B cell (primary cell): ENCODE results near the gene DRD1. TPM values are rescaled to one million over a fixed set of nuclear protein-coding genes. Genes with fewer than 3 reads are reported as not detected.
"Not testable (repeated sequence)": the region's sequence is repeated elsewhere in the genome, so short reads cannot be mapped to it uniquely, and the experiment has no call there.

Experiments used
- ATAC-seq: fragments of 200-7000 bp; cut with Tn5 transposase; one replicate; pipeline ENCODE4 v1.10.0; 2021; ENCODE audit warnings: low read depth, mild to moderate bottlenecking, moderate number of reproducible peaks, moderate library complexity
- CTCF ChIA-PET: fragments of 350-600 bp; sonication (Branson Sonifier 250); formaldehyde crosslinking; loops from one replicate; lab custom pipeline; 2021; ENCODE audit warnings: antibody characterized with exemption, inconsistent platforms; lab: Charles Lee
- POLR2A ChIA-PET: fragments of 350-600 bp; sonication (Branson Sonifier 250); formaldehyde crosslinking; loops from one replicate; lab custom pipeline; 2021; ENCODE audit warnings: antibody characterized with exemption; lab: Charles Lee
- DNase-seq: peaks from one replicate; pipeline ENCODE4 v3.0.0; 2013
- H2AFZ ChIP-seq: 2 replicates; pipeline ENCODE4 v1.6.1; 2012; ENCODE audit warnings: mild to moderate bottlenecking, low read depth, low read length; ENCODE audit not compliant: insufficient read depth, poor library complexity, severe bottlenecking
- H3K27ac ChIP-seq, 2 donors: 1 replicate in 1 of 2; 2 replicates in 1 of 2; pipeline ENCODE4 v1.5.1; 2012 to 2013; ENCODE audit warnings: low read length in 2 of 2, mild to moderate bottlenecking in 2 of 2, moderate library complexity in 1 of 2
- H3K27me3 ChIP-seq, 4 experiments: fragments of 200-600 bp in 1 of 4; sonication (generic) in 1 of 4; replicated peaks in 1 of 4; 1 replicate in 2 of 4; 2 replicates in 2 of 4; pipeline versions ENCODE4 v1.6.1 to v1.7.0; 2013 to 2016; ENCODE audit warnings: low read length in 3 of 4, mild to moderate bottlenecking in 2 of 4, mixed read lengths in 1 of 4, moderate library complexity in 1 of 4; ENCODE audit not compliant: insufficient read depth in 4 of 4, control insufficient read depth in 3 of 4; ENCODE audit errors: control extremely low read depth in 1 of 4
- H3K36me3 ChIP-seq, 2 experiments: replicated peaks in 1 of 2; 1 replicate in 1 of 2; 2 replicates in 1 of 2; pipeline versions ENCODE4 v1.6.1 to v1.7.1; 2013; ENCODE audit warnings: low read length in 1 of 2; ENCODE audit not compliant: insufficient read depth in 2 of 2, control insufficient read depth in 1 of 2; ENCODE audit errors: control extremely low read depth in 1 of 2, extremely low read depth in 1 of 2
- H3K4me1 ChIP-seq, 2 donors: fragments of 200-600 bp in 1 of 2; sonication (generic) in 1 of 2; 1 replicate in 1 of 2; 2 replicates in 1 of 2; pipeline versions ENCODE4 v1.5.1 to v1.6.1; 2013 to 2017; ENCODE audit warnings: low read length in 2 of 2; ENCODE audit not compliant: control insufficient read depth in 2 of 2, insufficient read depth in 2 of 2
- H3K4me2 ChIP-seq: replicated peaks from 2 replicates; pipeline ENCODE3; 2012; ENCODE audit warnings: mild to moderate bottlenecking, low read depth, low read length; ENCODE audit not compliant: poor library complexity, severe bottlenecking
- H3K4me3 ChIP-seq, 5 experiments: fragments of 200-600 bp in 1 of 5; sonication (generic) in 1 of 5; 1 replicate in 3 of 5; 2 replicates in 2 of 5; pipeline versions ENCODE4 v1.5.1 to v1.7.0; 2011 to 2016; ENCODE audit warnings: low read length in 4 of 5, mild to moderate bottlenecking in 4 of 5, low read depth in 2 of 5, control low read depth in 1 of 5, moderate library complexity in 1 of 5; ENCODE audit not compliant: insufficient read depth in 1 of 5; ENCODE audit errors: control extremely low read depth in 1 of 5, extremely low read depth in 1 of 5
- H3K79me2 ChIP-seq: fragments of 200-600 bp; sonication (generic); one replicate; pipeline ENCODE4 v1.6.0; 2016; ENCODE audit warnings: low read length; ENCODE audit not compliant: control insufficient read depth, insufficient read depth
- H3K9ac ChIP-seq: fragments of 200-600 bp; sonication (generic); 2 replicates; pipeline ENCODE4 v1.6.1; 2017; ENCODE audit warnings: mild to moderate bottlenecking, low read length, moderate library complexity
- H3K9me3 ChIP-seq, 3 donors: one replicate each; pipeline versions ENCODE4 v1.6.1 to v1.7.1; 2013; ENCODE audit warnings: low read length in 2 of 3; ENCODE audit not compliant: control insufficient read depth in 2 of 3, insufficient read depth in 1 of 3; ENCODE audit errors: control extremely low read depth in 1 of 3
- H4K20me1 ChIP-seq: 2 replicates; pipeline ENCODE4 v1.6.0; 2012; ENCODE audit warnings: mild to moderate bottlenecking, low read length; ENCODE audit not compliant: insufficient read depth, control insufficient read depth, poor library complexity, severe bottlenecking
- H3K27ac Mint-ChIP-seq: one replicate; pipeline ENCODE4 v1.8.0; 2021; ENCODE audit warnings: mixed read lengths
- H3K27me3 Mint-ChIP-seq: one replicate; pipeline ENCODE4 v1.8.0; 2021; ENCODE audit warnings: mixed read lengths
- H3K4me1 Mint-ChIP-seq: one replicate; pipeline ENCODE4 v1.8.0; 2021; ENCODE audit warnings: mixed read lengths
- H3K4me3 Mint-ChIP-seq: one replicate; pipeline ENCODE4 v1.8.0; 2021; ENCODE audit warnings: mixed read lengths
- H3K9me3 Mint-ChIP-seq: one replicate; pipeline ENCODE4 v1.8.0; 2022; ENCODE audit warnings: mixed read lengths; ENCODE audit not compliant: insufficient read depth
- EZH2 ChIP-seq: IDR thresholded peaks from 2 replicates; pipeline ENCODE4 v1.6.1; 2012; ENCODE audit warnings: borderline replicate concordance, low read depth, mild to moderate bottlenecking, moderate library complexity, low read length; ENCODE audit not compliant: insufficient read depth, poor library complexity, severe bottlenecking
- WGBS: methylation state at CpG from one replicate; pipeline ENCODE4 v1.1.5; 2013; ENCODE audit warnings: missing lambda C conversion rate; ENCODE audit not compliant: insufficient coverage; 5-methylcytosine and 5-hydroxymethylcytosine counted together
- intact Hi-C: fragments of 100-400 bp; cut with micrococcal nuclease; formaldehyde crosslinking; loops from one replicate; pipeline ENCODE4 v1.10.0; 2022
- polyA plus RNA-seq: library from polyadenylated mRNA; depleted of rRNA; stranded (reverse); fragments of >200 nt; gene quantifications from 2 replicates; pipeline ENCODE4 v1.2.3, GENCODE V29; 2012
- total RNA-seq, 2 donors: library from RNA; stranded (reverse); fragments of 120-200 nt in 1 of 2; gene quantifications; 1 replicate in 1 of 2; 2 replicates in 1 of 2; pipeline versions ENCODE4 v1.2.3 to v1.2.4, GENCODE V29; 2013 to 2022

The DRD1 gene
- total and polyA plus RNA-seq, 2 donors (not counting 1 experiment from before 2014, with no cell fraction given), result not detected

- intact Hi-C loops, result no loop called here
- WGBS, result 81% methylated on average over 9 of the region's 11 CpGs
- Histone ChIP-seq H2AFZ (no peak overlapping the region), H3K4me1 (no peaks in the 10 kb centered on the region), H4K20me1 (no peaks in the 10 kb centered on the region), H3K9ac (no peak overlapping the region), H3K27ac (no peak overlapping the region), H3K36me3 (no peaks in the 10 kb centered on the region), H3K9me3 (no peaks in the 10 kb centered on the region), H3K79me2 (no peaks in the 10 kb centered on the region), H3K4me3 (no peak overlapping the region), H3K27me3 (peaks cover 0 to 8% (median 6%) of the 10 kb centered on the region in 4 experiments), H3K4me2 (no peak overlapping the region)
- CTCF ChIA-PET, result no interaction called here
- POLR2A ChIA-PET, result no interaction called here
- H3K4me1 Mint-ChIP-seq, result no peaks in the 10 kb centered on the region
- no peak for TF ChIP-seq EZH2
- no peak overlapping the region for H3K27ac Mint-ChIP-seq
- ATAC-seq (no peak), DNase-seq (no peak)
- H3K27me3 Mint-ChIP-seq, result peaks cover 55% of the 10 kb centered on the region
- H3K9me3 Mint-ChIP-seq, result no peaks in the 10 kb centered on the region
- H3K4me3 Mint-ChIP-seq, result no peak overlapping the region
Measured at GRCh38 chr5:175456105-175456742, 12.2 kb upstream of the DRD1 start.

- intact Hi-C loops, H3K9me3 ChIP-seq, H3K27ac Mint-ChIP-seq, H3K27ac ChIP-seq, H3K9me3 Mint-ChIP-seq, ATAC-seq, H3K4me1 Mint-ChIP-seq, H4K20me1 ChIP-seq, H2AFZ ChIP-seq, H3K4me1 ChIP-seq, H3K4me3 Mint-ChIP-seq, POLR2A ChIA-PET, DNase-seq, H3K9ac ChIP-seq, H3K36me3 ChIP-seq, H3K4me2 ChIP-seq, H3K4me3 ChIP-seq, H3K79me2 ChIP-seq, H3K27me3 ChIP-seq, CTCF ChIA-PET: not testable (repeated sequence)
- WGBS, result 81% methylated on average over 3 of the region's 5 CpGs
- H3K27me3 Mint-ChIP-seq, result peaks cover 54% of the 10 kb centered on the region
Measured at GRCh38 chr5:175454338-175454737, 10.4 kb upstream of the DRD1 start.
